HuH-7 (cell line): Measurements from ENCODE around the gene NOX5.

Source experiments
- DNase-seq: peaks from one replicate; pipeline ENCODE4 v3.0.0; 2011; ENCODE audit warnings: low spot score

The NOX5 gene

GRCh38 chr15:69082554-69082953 lies 68.1 kb downstream of the NOX5 start:
- DNase-seq, result no peak

- DNase-seq, result no peak
Observed at GRCh38 chr15:69084404-69085030, 70.0 kb downstream of the NOX5 start.

- no peak for DNase-seq
Observed at GRCh38 chr15:69085325-69086081, 71.0 kb downstream of the NOX5 start.

- DNase-seq, result no peak
Observed at GRCh38 chr15:69086427-69087204, 72.1 kb downstream of the NOX5 start.

GRCh38 chr15:69087366-69087976 lies 73.0 kb downstream of the NOX5 start:
- no peak for DNase-seq

GRCh38 chr15:69088300-69088965 lies 73.9 kb downstream of the NOX5 start:
- DNase-seq, result no peak

- DNase-seq, result no peak
Observed at GRCh38 chr15:69089258-69089657, 74.8 kb downstream of the NOX5 start.

GRCh38 chr15:69090197-69090948 lies 75.9 kb downstream of the NOX5 start:
- no peak for DNase-seq

GRCh38 chr15:69091654-69092053 lies 77.2 kb downstream of the NOX5 start:
- no peak for DNase-seq

GRCh38 chr15:69092159-69092558 lies 77.7 kb downstream of the NOX5 start:
- no peak for DNase-seq

- DNase-seq, result no peak
Observed at GRCh38 chr15:69093127-69093526, 78.6 kb downstream of the NOX5 start.

GRCh38 chr15:69093614-69094013 lies 79.1 kb downstream of the NOX5 start:
- no peak for DNase-seq

GRCh38 chr15:69094124-69094921 lies 79.8 kb downstream of the NOX5 start:
- no peak for DNase-seq

GRCh38 chr15:69095274-69095673 lies 80.8 kb downstream of the NOX5 start:
- DNase-seq, result no peak

- DNase-seq, result no peak
Observed at GRCh38 chr15:69096196-69096595, 81.7 kb downstream of the NOX5 start.

- DNase-seq, result no peak
Observed at GRCh38 chr15:69096626-69097025, 82.1 kb downstream of the NOX5 start.

GRCh38 chr15:69098771-69099170 lies 84.3 kb downstream of the NOX5 start:
- DNase-seq, result no peak

- no peak for DNase-seq
Observed at GRCh38 chr15:69099941-69100340, 85.4 kb downstream of the NOX5 start.

GRCh38 chr15:69100821-69101220 lies 86.3 kb downstream of the NOX5 start:
- no peak for DNase-seq

GRCh38 chr15:69104050-69104750 lies 89.7 kb downstream of the NOX5 start:
- DNase-seq, result no peak
